Neural cell (in vitro differentiated cells): ENCODE measurements around the gene CFAP45. TPM values are rescaled to one million over a fixed set of nuclear protein-coding genes. Genes with fewer than 3 reads are reported as not detected.

Experiments used
- H2AFZ ChIP-seq: fragments of 200-600, 300-800 bp; sonication (generic), shearing (Covaris generic); 2 replicates; pipeline ENCODE4 v1.6.0; 2014; ENCODE audit warnings: low read depth, mild to moderate bottlenecking, antibody characterized with exemption, low read length, moderate library complexity
- H3F3A ChIP-seq: fragments of 200-600 bp; shearing (Covaris generic); 2 replicates; pipeline ENCODE4 v1.6.1; 2016; ENCODE audit warnings: mild to moderate bottlenecking, moderate library complexity, mixed read lengths, antibody characterized with exemption, low read length; ENCODE audit not compliant: insufficient read depth, poor library complexity, severe bottlenecking
- H3K27ac ChIP-seq: fragments of 200-600, 300-800 bp; sonication (generic), shearing (Covaris generic); 2 replicates; pipeline ENCODE4 v1.5.1; 2014; ENCODE audit warnings: mild to moderate bottlenecking, low read length, moderate library complexity
- H3K27me3 ChIP-seq: fragments of 300-800, 200-600 bp; sonication (generic), shearing (Covaris generic); 2 replicates; pipeline ENCODE4 v1.6.0; 2014; ENCODE audit warnings: mild to moderate bottlenecking, low read depth, low read length, moderate library complexity; ENCODE audit not compliant: insufficient read depth
- H3K36me3 ChIP-seq: fragments of 300-800, 200-600 bp; sonication (generic), shearing (Covaris generic); 2 replicates; pipeline ENCODE4 v1.5.1; 2014; ENCODE audit warnings: mild to moderate bottlenecking, antibody characterized with exemption, low read length, moderate library complexity; ENCODE audit not compliant: insufficient read depth
- H3K4me2 ChIP-seq: fragments of 300-800, 200-600 bp; sonication (generic), shearing (Covaris generic); 2 replicates; pipeline ENCODE4 v1.6.0; 2014; ENCODE audit warnings: mild to moderate bottlenecking, low read length
- H3K4me3 ChIP-seq: fragments of 300-800, 200-600 bp; sonication (generic), shearing (Covaris generic); 2 replicates; pipeline ENCODE4 v1.5.1; 2014; ENCODE audit warnings: mild to moderate bottlenecking, low read length, moderate library complexity
- H3K79me2 ChIP-seq: fragments of 200-600 bp; shearing (Covaris generic); replicated peaks from 2 replicates; pipeline ENCODE4 v1.6.0; 2014; ENCODE audit warnings: mild to moderate bottlenecking, low read length, moderate library complexity; ENCODE audit not compliant: insufficient read depth
- H3K9ac ChIP-seq: fragments of 300-800, 200-600 bp; sonication (generic), shearing (Covaris generic); 2 replicates; pipeline ENCODE4 v1.6.1; 2016; ENCODE audit warnings: mild to moderate bottlenecking, low read length, mixed read lengths
- H3K9me2 ChIP-seq: fragments of 200-600 bp; shearing (Covaris generic); 2 replicates; pipeline ENCODE4 v1.6.1; 2016; ENCODE audit warnings: mild to moderate bottlenecking, low read length, mixed read lengths; ENCODE audit not compliant: insufficient read depth
- H3K9me3 ChIP-seq: fragments of 200-600, 300-800 bp; sonication (generic), shearing (Covaris generic); 2 replicates; pipeline ENCODE4 v1.6.1; 2016; ENCODE audit warnings: mild to moderate bottlenecking, mixed run types, low read length, moderate library complexity, mixed read lengths
- H4K20me1 ChIP-seq: fragments of 200-600 bp; shearing (Covaris generic); 2 replicates; pipeline ENCODE4 v1.6.1; 2016; ENCODE audit warnings: mild to moderate bottlenecking, mixed run types; ENCODE audit not compliant: insufficient read depth
- CTCF ChIP-seq: fragments of 450-650 bp; IDR thresholded peaks from 2 replicates; pipeline ENCODE4 v1.5.1; 2014; ENCODE audit warnings: antibody characterized with exemption, mild to moderate bottlenecking, moderate library complexity; ENCODE audit not compliant: poor library complexity, severe bottlenecking
- EP300 ChIP-seq: fragments of 450-650 bp; conservative IDR thresholded peaks from 2 replicates; pipeline ENCODE4 v1.6.1; 2014; ENCODE audit warnings: antibody characterized with exemption, mild to moderate bottlenecking, moderate library complexity; ENCODE audit not compliant: poor library complexity, severe bottlenecking
- EZH2 ChIP-seq: fragments of 200-600, 300-800 bp; shearing (Covaris generic), sonication (generic); IDR thresholded peaks from 2 replicates; pipeline ENCODE4 v1.6.1; 2014; ENCODE audit warnings: antibody characterized with exemption, low read length, borderline replicate concordance, mild to moderate bottlenecking; ENCODE audit not compliant: insufficient read depth, poor library complexity, severe bottlenecking
- MXI1 ChIP-seq: fragments of 450-650 bp; conservative IDR thresholded peaks from 2 replicates; pipeline ENCODE4 v1.6.1; 2014; ENCODE audit warnings: antibody characterized with exemption, mild to moderate bottlenecking; ENCODE audit not compliant: poor library complexity, severe bottlenecking
- POLR2AphosphoS5 ChIP-seq: IDR thresholded peaks from 2 replicates; pipeline ENCODE4 v1.6.1; 2012
- RAD21 ChIP-seq: fragments of 450-650 bp; conservative IDR thresholded peaks from 2 replicates; pipeline ENCODE4 v1.6.1; 2014; ENCODE audit warnings: antibody characterized with exemption, mild to moderate bottlenecking, moderate library complexity
- REST ChIP-seq: IDR thresholded peaks from 2 replicates; pipeline ENCODE4 v1.6.1; 2012; ENCODE audit warnings: borderline replicate concordance
- SMC3 ChIP-seq: fragments of 450-650 bp; conservative IDR thresholded peaks from 2 replicates; pipeline ENCODE4 v1.6.1; 2014; ENCODE audit warnings: antibody characterized with exemption, mild to moderate bottlenecking, moderate library complexity; ENCODE audit not compliant: poor library complexity
- TAF1 ChIP-seq: IDR thresholded peaks from 2 replicates; pipeline ENCODE4 v1.6.1; 2012; ENCODE audit warnings: low read depth
- polyA plus RNA-seq: library from polyadenylated mRNA; depleted of rRNA; stranded (reverse); fragments of >200 nt; gene quantifications from 2 replicates; pipeline ENCODE4 v1.2.3, GENCODE V29; 2014

CFAP45 gene
- polyA plus RNA-seq, 1 donor from 2014 or later = 0.12 TPM

- H3K36me3 ChIP-seq = no peaks in the 10 kb centered on the region
- no peak overlapping the region for H3K27ac ChIP-seq
- H3K9me3 ChIP-seq = no peaks in the 10 kb centered on the region
- H3K27me3 ChIP-seq = no peaks in the 10 kb centered on the region
- H3F3A ChIP-seq = no peaks in the 10 kb centered on the region
- H3K9ac ChIP-seq = no peak overlapping the region
- no peak for TF ChIP-seq RAD21
- no peak for TF ChIP-seq MXI1
- TF ChIP-seq CTCF = no peak
- TF ChIP-seq POLR2AphosphoS5 = no peak
- TF ChIP-seq TAF1 = no peak
- TF ChIP-seq REST = no peak
- no peak for TF ChIP-seq EZH2
- no peak for TF ChIP-seq EP300
- TF ChIP-seq SMC3 = no peak
- H4K20me1 ChIP-seq = no peaks in the 10 kb centered on the region
- H3K79me2 ChIP-seq = no peaks in the 10 kb centered on the region
- no peak overlapping the region for H2AFZ ChIP-seq
- no peak overlapping the region for H3K4me3 ChIP-seq
- no peak overlapping the region for H3K4me2 ChIP-seq
- H3K9me2 ChIP-seq = no peaks in the 10 kb centered on the region
Measured at GRCh38 chr1:159872891-159873290, 27.1 kb downstream of the CFAP45 start.

GRCh38 chr1:159870704-159871103, 29.3 kb downstream of the CFAP45 start:
- H3K36me3 ChIP-seq = no peaks in the 10 kb centered on the region
- no peaks in the 10 kb centered on the region for H4K20me1 ChIP-seq
- no peak overlapping the region for H3K4me2 ChIP-seq
- no peaks in the 10 kb centered on the region for H3F3A ChIP-seq
- no peak overlapping the region for H3K9ac ChIP-seq
- H3K79me2 ChIP-seq = no peaks in the 10 kb centered on the region
- no peaks in the 10 kb centered on the region for H3K9me3 ChIP-seq
- no peak overlapping the region for H3K27ac ChIP-seq
- H2AFZ ChIP-seq = no peak overlapping the region
- no peak overlapping the region for H3K4me3 ChIP-seq
- no peak for TF ChIP-seq REST
- no peak for TF ChIP-seq POLR2AphosphoS5
- no peak for TF ChIP-seq EP300
- no peak for TF ChIP-seq EZH2
- TF ChIP-seq MXI1 = no peak
- no peak for TF ChIP-seq SMC3
- no peak for TF ChIP-seq RAD21
- TF ChIP-seq TAF1 = no peak
- no peak for TF ChIP-seq CTCF
- H3K27me3 ChIP-seq = no peaks in the 10 kb centered on the region
- H3K9me2 ChIP-seq = no peaks in the 10 kb centered on the region
